ENCODE results near the gene MYCBP2.
"Not testable (repeated sequence)": the region's sequence is repeated elsewhere in the genome, so short reads cannot be mapped to it uniquely, and the experiment has no call there.

The MYCBP2 gene

GRCh38 chr13:77285098-77285497, 41.8 kb downstream of the MYCBP2 start:
- TF ChIP-seq CTCF (IDR thresholded peaks at IDR 0.05; ENCODE audit: borderline replicate concordance, insufficient read depth, low read depth, low read length) = no peak
- H3K4me3 ChIP-seq (ENCODE audit: low read depth, low read length) = no peak overlapping the region

- H3K4me3 ChIP-seq (ENCODE audit: low read depth, low read length) = no peak overlapping the region
- no peak for TF ChIP-seq CTCF (IDR thresholded peaks at IDR 0.05; ENCODE audit: borderline replicate concordance, insufficient read depth, low read depth, low read length)
These were observed 52.8 kb downstream of the MYCBP2 start for GRCh38 chr13:77274126-77274525.

GRCh38 chr13:77269141-77269540, 57.8 kb downstream of the MYCBP2 start:
- no peak for TF ChIP-seq CTCF (IDR thresholded peaks at IDR 0.05; ENCODE audit: borderline replicate concordance, insufficient read depth, low read depth, low read length)
- no peak overlapping the region for H3K4me3 ChIP-seq (ENCODE audit: low read depth, low read length)

- no peak for TF ChIP-seq CTCF (IDR thresholded peaks at IDR 0.05; ENCODE audit: borderline replicate concordance, insufficient read depth, low read depth, low read length)
- no peak overlapping the region for H3K4me3 ChIP-seq (ENCODE audit: low read depth, low read length)
These were observed 59.5 kb downstream of the MYCBP2 start for GRCh38 chr13:77267362-77267761.

GRCh38 chr13:77265336-77265735, 61.6 kb downstream of the MYCBP2 start:
- no peak for TF ChIP-seq CTCF (IDR thresholded peaks at IDR 0.05; ENCODE audit: borderline replicate concordance, insufficient read depth, low read depth, low read length)
- no peak overlapping the region for H3K4me3 ChIP-seq (ENCODE audit: low read depth, low read length)

GRCh38 chr13:77262198-77262597, 64.7 kb downstream of the MYCBP2 start:
- TF ChIP-seq CTCF (IDR thresholded peaks at IDR 0.05; ENCODE audit: borderline replicate concordance, insufficient read depth, low read depth, low read length) = no peak
- H3K4me3 ChIP-seq (ENCODE audit: low read depth, low read length) = no peak overlapping the region

GRCh38 chr13:77250975-77251374, 75.9 kb downstream of the MYCBP2 start:
- no peak for TF ChIP-seq CTCF (IDR thresholded peaks at IDR 0.05; ENCODE audit: borderline replicate concordance, insufficient read depth, low read depth, low read length)

GRCh38 chr13:77245224-77245623, 81.7 kb downstream of the MYCBP2 start:
- H3K4me3 ChIP-seq (ENCODE audit: low read depth, low read length) = not testable (repeated sequence)

More at GRCh38 chr13:77250975-77251374, 75.9 kb downstream of the MYCBP2 start:
- H3K4me3 ChIP-seq (ENCODE audit: low read depth, low read length) = no peak overlapping the region
